Measurements from ENCODE around the gene PALLD.

GRCh38 chr4:168586926-168587325 lies 90.1 kb downstream of the PALLD start:
- TF ChIP-seq POLR2A (IDR thresholded peaks at IDR 0.05), result no peak
- TF ChIP-seq CTCF (IDR thresholded peaks at IDR 0.05), result no peak
- no peak for TF ChIP-seq EP300 (IDR thresholded peaks at IDR 0.05)

Data from gastroesophageal sphincter (tissue), 3 donors.